WTC11 (cell line): ENCODE results near the gene SLC7A4. TPM values are rescaled to one million over a fixed set of nuclear protein-coding genes. Genes with fewer than 3 reads are reported as not detected.

Experiments
- ATAC-seq: fragments of 200-7000 bp; cut with Tn5 transposase; 2 replicates; pipeline ENCODE4 v1.10.0; 2021; ENCODE audit warnings: mild to moderate bottlenecking, moderate library complexity
- CTCF ChIA-PET: fragments of 300-600 bp; sonication (Branson Sonifier 250); formaldehyde crosslinking; loops from one replicate; lab custom pipeline; 2021; ENCODE audit warnings: antibody characterized with exemption; lab: Charles Lee
- POLR2A ChIA-PET: fragments of 350-600 bp; sonication (Branson Sonifier 250); formaldehyde crosslinking; loops from one replicate; lab custom pipeline; 2021; ENCODE audit warnings: antibody characterized with exemption; lab: Charles Lee
- DNase-seq: peaks from one replicate; pipeline ENCODE4 v3.0.0; 2021; ENCODE audit warnings: low spot score
- H3K27ac Mint-ChIP-seq: 2 replicates; pipeline ENCODE4 v1.8.0; 2021; ENCODE audit warnings: mixed read lengths
- H3K27me3 Mint-ChIP-seq: 2 replicates; pipeline ENCODE4 v1.8.0; 2021; ENCODE audit warnings: low read depth, mild to moderate bottlenecking, moderate library complexity, mixed read lengths
- H3K36me3 Mint-ChIP-seq: 2 replicates; pipeline ENCODE4 v1.8.0; 2021; ENCODE audit warnings: mixed read lengths
- H3K4me1 Mint-ChIP-seq: 2 replicates; pipeline ENCODE4 v1.8.0; 2022; ENCODE audit warnings: mixed read lengths
- H3K4me3 Mint-ChIP-seq: 2 replicates; pipeline ENCODE4 v1.8.0; 2021; ENCODE audit warnings: mild to moderate bottlenecking, moderate library complexity, mixed read lengths
- H3K9me3 Mint-ChIP-seq: 2 replicates; pipeline ENCODE4 v1.8.0; 2021; ENCODE audit warnings: mixed read lengths
- ATF1 ChIP-seq: sonication (generic); formaldehyde crosslinking; IDR thresholded peaks from 2 replicates; pipeline ENCODE4 v1.8.1; 2023; ENCODE audit warnings: mild to moderate bottlenecking, moderate library complexity, missing genetic modification reagents
- ETV6 ChIP-seq: sonication (generic); formaldehyde crosslinking; IDR thresholded peaks from 2 replicates; pipeline ENCODE4 v1.8.1; 2022; ENCODE audit warnings: mild to moderate bottlenecking, missing genetic modification reagents
- FOXP1 ChIP-seq: sonication (generic); formaldehyde crosslinking; IDR thresholded peaks from 2 replicates; pipeline ENCODE4 v1.8.0; 2022; ENCODE audit warnings: missing genetic modification reagents, mild to moderate bottlenecking, moderate library complexity, borderline replicate concordance
- SMAD3 ChIP-seq: sonication (generic); formaldehyde crosslinking; IDR thresholded peaks from 2 replicates; pipeline ENCODE4 v1.8.0; 2022; ENCODE audit warnings: missing genetic modification reagents, mild to moderate bottlenecking, borderline replicate concordance
- SMAD4 ChIP-seq: sonication (generic); formaldehyde crosslinking; IDR thresholded peaks from 2 replicates; pipeline ENCODE4 v1.8.0; 2022; ENCODE audit warnings: mild to moderate bottlenecking, missing genetic modification reagents
- TEAD4 ChIP-seq: sonication (generic); formaldehyde crosslinking; IDR thresholded peaks from 2 replicates; pipeline ENCODE4 v1.8.0; 2022; ENCODE audit warnings: mild to moderate bottlenecking, missing genetic modification reagents
- TP53 ChIP-seq: sonication (generic); formaldehyde crosslinking; IDR thresholded peaks from 2 replicates; pipeline ENCODE4 v1.8.1; 2023; ENCODE audit warnings: mild to moderate bottlenecking, missing genetic modification reagents
- ZBTB21 ChIP-seq: sonication (generic); formaldehyde crosslinking; IDR thresholded peaks from 2 replicates; pipeline ENCODE4 v1.8.1; 2023; ENCODE audit warnings: mild to moderate bottlenecking, missing genetic modification reagents, borderline replicate concordance
- ZNF263 ChIP-seq: sonication (generic); formaldehyde crosslinking; IDR thresholded peaks from 2 replicates; pipeline ENCODE4 v1.8.1; 2022; ENCODE audit warnings: low read depth, mild to moderate bottlenecking, moderate library complexity, missing genetic modification reagents
- ZNF281 ChIP-seq: sonication (generic); formaldehyde crosslinking; IDR thresholded peaks from 2 replicates; pipeline ENCODE4 v1.8.0; 2023; ENCODE audit warnings: mild to moderate bottlenecking, missing genetic modification reagents
- ZNF512 ChIP-seq: sonication (generic); formaldehyde crosslinking; IDR thresholded peaks from 2 replicates; pipeline ENCODE4 v1.8.1; 2022; ENCODE audit warnings: missing genetic modification reagents, borderline replicate concordance
- ZNF671 ChIP-seq: fragments of 250-450 bp; sonication (Bioruptor Pico); IDR thresholded peaks from 2 replicates; pipeline ENCODE4 v1.8.0; 2021; ENCODE audit warnings: mild to moderate bottlenecking
- total RNA-seq: library from RNA; stranded (reverse); gene quantifications from 3 replicates; pipeline ENCODE4 v1.2.3, GENCODE V29; 2021
- TF ChIP-seq, protein P1 (sequence below): fragments of 250-450 bp; sonication (Bioruptor Pico); IDR thresholded peaks from 2 replicates; pipeline ENCODE4 v2.1.2; 2022; ENCODE audit warnings: mild to moderate bottlenecking, moderate library complexity
- TF ChIP-seq, protein P2 (sequence below): fragments of 250-450 bp; sonication (Bioruptor Pico); conservative IDR thresholded peaks from 2 replicates; pipeline ENCODE4 v1.9.0; 2021; ENCODE audit warnings: mild to moderate bottlenecking
- TF ChIP-seq, protein P3 (sequence below): sonication (generic); formaldehyde crosslinking; IDR thresholded peaks from 2 replicates; pipeline ENCODE4 v1.8.1; 2023; ENCODE audit warnings: mild to moderate bottlenecking, missing genetic modification reagents, moderate library complexity
- TF ChIP-seq, protein P4 (sequence below): sonication (generic); formaldehyde crosslinking; IDR thresholded peaks from 2 replicates; pipeline ENCODE4 v1.8.1; 2023; ENCODE audit warnings: mild to moderate bottlenecking, missing genetic modification reagents, moderate library complexity

SLC7A4 gene
- total RNA-seq, 1 experiment from 2014 or later: 0.37 TPM

DNA sequence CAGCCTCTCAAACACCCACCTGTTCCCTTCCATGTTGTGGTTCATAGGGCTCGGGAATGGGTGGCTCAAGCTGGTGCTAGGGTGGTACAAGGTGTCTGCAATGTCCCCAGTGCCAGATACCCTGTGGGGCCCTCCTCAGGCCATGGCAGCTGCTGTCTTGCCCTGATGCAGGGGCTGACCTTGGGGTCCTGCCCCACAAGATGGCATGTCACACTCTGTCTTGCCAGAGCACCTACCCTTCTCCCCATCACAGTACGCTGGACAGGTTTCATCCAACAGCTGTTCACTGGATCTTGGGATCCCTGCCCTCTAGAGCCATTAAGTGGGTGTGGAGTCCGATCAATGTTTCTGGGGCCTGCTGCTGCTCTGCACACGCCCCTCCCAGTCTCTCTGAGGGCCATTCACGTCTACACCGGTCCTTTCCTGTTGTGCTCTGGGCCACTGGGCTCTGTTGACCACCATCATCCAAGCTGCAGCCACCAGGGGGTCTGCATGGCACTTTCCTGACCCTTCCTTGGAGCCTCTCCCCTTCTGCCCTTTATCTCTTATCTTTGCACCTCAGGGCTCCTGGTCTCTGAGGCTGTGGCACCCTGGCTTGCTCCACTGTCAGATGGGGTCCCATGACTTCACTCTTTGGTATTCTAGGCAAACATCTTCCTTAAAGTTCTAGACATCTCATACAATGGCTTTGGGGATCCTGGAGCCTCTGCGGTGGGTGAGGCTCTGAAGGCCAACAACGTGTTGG is 20.5 kb upstream of the SLC7A4 start (continued):
- TF ChIP-seq, protein P1, sequence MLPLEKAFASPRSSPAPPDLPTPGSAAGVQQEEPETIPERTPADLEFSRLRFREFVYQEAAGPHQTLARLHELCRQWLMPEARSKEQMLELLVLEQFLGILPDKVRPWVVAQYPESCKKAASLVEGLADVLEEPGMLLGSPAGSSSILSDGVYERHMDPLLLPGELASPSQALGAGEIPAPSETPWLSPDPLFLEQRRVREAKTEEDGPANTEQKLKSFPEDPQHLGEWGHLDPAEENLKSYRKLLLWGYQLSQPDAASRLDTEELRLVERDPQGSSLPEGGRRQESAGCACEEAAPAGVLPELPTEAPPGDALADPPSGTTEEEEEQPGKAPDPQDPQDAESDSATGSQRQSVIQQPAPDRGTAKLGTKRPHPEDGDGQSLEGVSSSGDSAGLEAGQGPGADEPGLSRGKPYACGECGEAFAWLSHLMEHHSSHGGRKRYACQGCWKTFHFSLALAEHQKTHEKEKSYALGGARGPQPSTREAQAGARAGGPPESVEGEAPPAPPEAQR (CRISPR knock-in tag): no peak

GRCh38 chr22:21051831-21052400 is 19.6 kb upstream of the SLC7A4 start:
- TF ChIP-seq ETV6 (no peak), SMAD3 (CRISPR knock-in tag) (no peak), TP53 (CRISPR knock-in tag) (no peak), SMAD4 (CRISPR knock-in tag) (no peak), ATF1 (CRISPR knock-in tag) (no peak), FOXP1 (CRISPR knock-in tag) (no peak), ZNF671 (CRISPR knock-in tag) (no peak), ZBTB21 (CRISPR knock-in tag) (no peak), ZNF263 (no peak), ZNF281 (no peak), ZNF512 (CRISPR knock-in tag) (no peak), TEAD4 (no peak)
- TF ChIP-seq, protein P2, sequence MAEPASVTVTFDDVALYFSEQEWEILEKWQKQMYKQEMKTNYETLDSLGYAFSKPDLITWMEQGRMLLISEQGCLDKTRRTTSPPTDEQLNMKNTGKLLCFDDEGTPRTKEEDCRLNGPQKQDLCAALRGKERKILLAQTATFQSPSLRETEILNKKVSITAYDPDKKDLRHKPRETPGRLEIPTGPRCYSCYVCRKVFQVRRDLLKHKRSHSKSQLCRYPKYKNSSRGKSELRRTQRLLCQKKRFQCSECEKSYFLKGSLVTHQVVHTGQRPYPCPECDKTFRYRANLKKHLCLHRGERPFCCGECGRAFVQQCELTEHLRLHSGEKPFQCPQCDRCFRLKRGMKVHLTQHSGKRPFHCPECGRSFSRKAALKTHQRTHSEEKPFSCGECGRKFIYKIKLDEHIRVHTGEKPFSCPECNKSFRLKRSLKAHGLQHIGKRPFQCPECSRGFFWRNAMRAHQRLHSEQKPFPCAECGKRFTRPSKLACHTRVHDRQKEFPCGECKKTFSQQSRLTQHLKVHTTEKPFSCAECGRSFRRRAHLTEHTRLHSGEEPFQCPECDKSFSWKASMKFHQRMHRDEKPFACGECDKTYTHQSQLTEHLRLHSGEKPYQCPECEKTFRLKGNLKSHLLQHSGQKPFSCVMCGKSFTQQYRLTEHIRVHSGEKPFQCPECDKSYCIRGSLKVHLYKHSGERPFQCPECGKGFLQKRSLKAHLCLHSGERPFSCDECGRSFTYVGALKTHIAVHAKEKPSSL (CRISPR knock-in tag): no peak
- TF ChIP-seq, protein P3, sequence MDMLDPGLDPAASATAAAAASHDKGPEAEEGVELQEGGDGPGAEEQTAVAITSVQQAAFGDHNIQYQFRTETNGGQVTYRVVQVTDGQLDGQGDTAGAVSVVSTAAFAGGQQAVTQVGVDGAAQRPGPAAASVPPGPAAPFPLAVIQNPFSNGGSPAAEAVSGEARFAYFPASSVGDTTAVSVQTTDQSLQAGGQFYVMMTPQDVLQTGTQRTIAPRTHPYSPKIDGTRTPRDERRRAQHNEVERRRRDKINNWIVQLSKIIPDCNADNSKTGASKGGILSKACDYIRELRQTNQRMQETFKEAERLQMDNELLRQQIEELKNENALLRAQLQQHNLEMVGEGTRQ (CRISPR knock-in tag): no peak
- TF ChIP-seq, protein P4, sequence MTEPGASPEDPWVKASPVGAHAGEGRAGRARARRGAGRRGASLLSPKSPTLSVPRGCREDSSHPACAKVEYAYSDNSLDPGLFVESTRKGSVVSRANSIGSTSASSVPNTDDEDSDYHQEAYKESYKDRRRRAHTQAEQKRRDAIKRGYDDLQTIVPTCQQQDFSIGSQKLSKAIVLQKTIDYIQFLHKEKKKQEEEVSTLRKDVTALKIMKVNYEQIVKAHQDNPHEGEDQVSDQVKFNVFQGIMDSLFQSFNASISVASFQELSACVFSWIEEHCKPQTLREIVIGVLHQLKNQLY (CRISPR knock-in tag): no peak
- TF ChIP-seq, all 79 proteins: peak for 0
- no peaks in the 10 kb centered on the region; the same call in 1 of the 2 replicates for H3K27me3 Mint-ChIP-seq
- ChIA-PET CTCF (interaction anchor here (1.5 kb wide), 2 partner anchors 31 to 51 kb away, joined by 10 to 14 read pairs; no protein-coding TSS in a partner anchor), POLR2A (interaction anchor here (1.4 kb wide), 1 partner anchor 70 kb away, joined by 3 read pairs; the partner anchor contains the start of gene LZTR1)
- H3K27ac Mint-ChIP-seq: peak overlapping the region; percentile 76
- peak; percentile 54 for ATAC-seq
- no peaks in the 10 kb centered on the region for H3K36me3 Mint-ChIP-seq
- H3K4me1 Mint-ChIP-seq: peaks cover 40% of the 10 kb centered on the region
- no peaks in the 10 kb centered on the region for H3K9me3 Mint-ChIP-seq
- DNase-seq: no peak
- H3K4me3 Mint-ChIP-seq: peak overlapping the region; percentile 29; the same call in 1 of the 2 replicates
